GM21786 (cell line): ENCODE measurements around the gene AFF1.

Source experiments
- ATAC-seq: cut with Tn5 transposase; IDR thresholded peaks from one replicate; pipeline ENCODE4 v1.9.1; 2021; ENCODE audit not compliant: unreplicated experiment

The AFF1 gene

DNA sequence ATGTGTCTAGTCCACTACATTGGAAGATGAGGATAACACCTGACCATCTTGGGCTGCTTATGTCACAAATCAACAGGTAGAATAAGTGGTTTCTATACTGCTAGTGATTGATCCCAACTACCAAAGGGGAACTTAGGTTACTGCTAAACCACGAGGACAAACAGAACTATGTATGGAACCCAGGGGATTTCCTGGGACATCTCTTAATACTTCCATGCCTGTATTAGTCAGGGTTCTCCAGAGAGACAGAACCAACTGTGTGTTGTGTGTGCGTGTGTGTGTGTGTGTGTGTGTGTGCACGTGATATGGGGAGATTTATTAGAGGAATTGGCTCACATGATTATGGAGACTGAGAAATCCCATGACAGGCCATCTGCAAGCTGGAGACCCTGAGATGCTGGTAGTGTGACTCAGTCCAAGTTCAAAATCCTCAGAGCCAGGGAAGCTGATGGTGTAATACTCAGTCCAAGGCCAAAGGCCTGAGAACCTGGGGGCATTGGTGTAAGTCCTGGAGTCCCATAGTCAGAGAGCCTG, 16.2 kb upstream of the AFF1 start:
- ATAC-seq: no peak

DNA sequence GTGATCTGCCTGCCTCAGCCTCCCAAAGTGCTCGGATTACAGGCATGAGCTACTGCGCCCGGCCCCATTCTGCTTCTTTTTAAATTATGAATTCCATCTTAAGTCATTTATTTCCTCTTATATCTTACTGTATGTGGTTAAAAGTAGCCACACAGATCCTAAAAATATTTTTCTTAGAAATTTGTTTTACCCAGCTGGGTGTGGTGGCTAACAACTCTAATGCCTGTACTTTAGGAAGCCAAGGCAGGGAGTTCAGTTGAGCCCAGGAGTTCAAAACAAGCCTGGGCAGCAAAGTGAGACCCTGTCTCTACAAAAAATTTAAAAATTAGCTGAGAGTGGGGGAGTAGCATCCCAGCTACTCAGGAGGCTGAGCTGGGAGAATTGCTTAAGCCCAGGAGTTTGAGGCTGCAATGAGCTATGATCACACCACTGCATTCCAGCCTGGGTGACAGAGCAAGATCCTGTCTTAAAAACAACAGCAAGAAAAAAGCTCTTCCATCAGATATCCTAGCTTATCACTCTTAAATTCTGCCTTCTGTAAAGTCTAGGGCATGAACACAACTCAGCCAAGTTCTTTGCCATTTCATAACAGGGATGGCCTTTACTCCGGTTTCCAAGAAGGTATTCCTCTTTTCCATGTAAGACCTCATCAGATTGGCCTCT, 15.1 kb upstream of the AFF1 start:
- no peak for ATAC-seq

GRCh38 chr4:86921608-86922252, 13.1 kb upstream of the AFF1 start:
- no peak for ATAC-seq

DNA sequence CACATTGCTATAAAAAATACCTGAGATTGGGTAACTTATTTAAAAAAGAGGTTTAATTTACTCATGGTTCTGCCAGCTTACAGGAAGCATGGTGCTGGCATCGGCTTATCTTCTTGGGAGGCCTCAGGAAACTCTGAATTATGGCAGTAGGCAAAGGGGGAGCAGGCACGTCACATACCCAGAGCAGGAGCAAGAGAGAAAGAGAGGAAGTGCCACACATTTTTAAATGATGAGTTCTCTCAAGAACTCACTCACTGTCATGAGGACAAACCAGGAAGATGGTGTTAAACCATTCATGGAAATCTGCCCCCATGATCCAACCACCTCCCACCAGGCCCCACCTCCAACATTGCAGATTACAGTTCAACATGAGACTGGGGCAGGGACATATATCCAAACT, 10.0 kb upstream of the AFF1 start:
- no peak for ATAC-seq

DNA sequence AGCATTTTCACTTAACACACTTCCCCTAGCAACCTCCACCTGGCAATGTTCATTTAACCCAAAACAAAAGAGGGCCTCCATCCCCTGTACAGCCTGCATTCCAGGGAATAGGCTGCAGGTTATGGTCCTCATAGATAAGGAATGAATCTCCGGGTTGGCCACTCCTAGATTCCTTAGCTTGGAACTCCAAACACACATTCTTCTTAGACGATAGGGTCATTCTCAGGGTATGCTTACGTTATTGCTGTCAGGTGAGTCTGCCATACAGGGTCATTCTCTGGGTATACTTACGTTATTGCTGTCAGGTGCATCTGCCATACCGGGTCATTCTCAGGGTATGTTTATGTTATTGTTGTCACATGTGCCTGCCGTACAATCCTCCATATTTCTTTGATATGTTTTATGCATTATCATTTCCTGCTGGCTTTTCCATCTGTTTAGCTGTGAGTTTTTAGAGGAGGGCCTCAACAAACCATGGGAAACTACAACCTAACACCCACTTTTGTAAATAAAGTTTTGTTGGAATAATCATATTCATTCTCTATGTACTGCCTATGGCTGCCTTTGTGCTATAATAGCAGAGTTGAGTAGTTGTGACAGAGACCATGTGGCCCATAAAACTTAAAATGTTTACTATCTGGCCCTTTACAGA, 8.2 kb upstream of the AFF1 start:
- ATAC-seq: no peak

DNA sequence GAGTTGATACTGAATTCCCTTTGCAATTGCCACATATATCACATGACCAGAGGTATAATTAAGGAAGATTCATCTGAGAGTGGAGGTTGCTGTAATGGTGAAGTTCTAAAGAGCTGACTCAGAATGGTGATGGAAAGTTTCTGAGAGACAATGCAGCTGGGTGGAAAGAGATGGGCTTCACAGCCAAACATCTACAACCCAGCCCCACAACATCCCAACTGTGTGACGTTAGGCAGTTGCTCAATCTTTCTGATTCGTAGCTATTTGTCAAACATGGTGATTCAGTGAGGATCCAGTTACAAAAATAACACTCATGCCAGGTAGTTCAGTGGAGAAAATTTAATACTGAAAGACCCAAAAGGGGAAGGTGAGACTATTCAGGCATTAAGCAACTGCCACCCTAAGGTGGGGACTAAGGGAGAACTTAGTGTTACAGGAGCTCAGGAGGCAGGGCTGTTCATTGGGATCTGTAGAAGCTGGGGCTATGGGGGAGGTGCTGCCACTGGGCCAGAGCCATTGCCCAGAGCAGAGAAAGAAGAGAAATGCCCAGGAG, 6.9 kb upstream of the AFF1 start:
- no peak for ATAC-seq

GRCh38 chr4:86928400-86929255, 6.2 kb upstream of the AFF1 start:
- ATAC-seq: no peak

GRCh38 chr4:86934147-86934770, 552 bp upstream of the AFF1 start:
- no peak for ATAC-seq

DNA sequence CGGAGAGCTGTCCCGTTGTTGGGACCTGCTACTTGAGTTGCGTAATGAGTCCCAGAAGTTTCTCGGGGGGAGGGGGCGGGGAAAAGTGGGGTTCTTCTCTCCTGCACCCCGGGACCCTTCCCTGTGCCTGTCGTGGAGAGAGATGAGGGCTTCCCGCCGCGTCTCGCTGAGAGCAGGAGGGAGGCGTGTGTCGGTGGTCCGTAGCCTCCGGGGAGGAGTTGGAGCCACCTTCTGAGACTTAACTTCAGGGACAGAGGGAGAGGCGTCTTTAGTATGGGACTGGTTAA, 698 bp downstream of the AFF1 start:
- ATAC-seq: peak; percentile 0

DNA sequence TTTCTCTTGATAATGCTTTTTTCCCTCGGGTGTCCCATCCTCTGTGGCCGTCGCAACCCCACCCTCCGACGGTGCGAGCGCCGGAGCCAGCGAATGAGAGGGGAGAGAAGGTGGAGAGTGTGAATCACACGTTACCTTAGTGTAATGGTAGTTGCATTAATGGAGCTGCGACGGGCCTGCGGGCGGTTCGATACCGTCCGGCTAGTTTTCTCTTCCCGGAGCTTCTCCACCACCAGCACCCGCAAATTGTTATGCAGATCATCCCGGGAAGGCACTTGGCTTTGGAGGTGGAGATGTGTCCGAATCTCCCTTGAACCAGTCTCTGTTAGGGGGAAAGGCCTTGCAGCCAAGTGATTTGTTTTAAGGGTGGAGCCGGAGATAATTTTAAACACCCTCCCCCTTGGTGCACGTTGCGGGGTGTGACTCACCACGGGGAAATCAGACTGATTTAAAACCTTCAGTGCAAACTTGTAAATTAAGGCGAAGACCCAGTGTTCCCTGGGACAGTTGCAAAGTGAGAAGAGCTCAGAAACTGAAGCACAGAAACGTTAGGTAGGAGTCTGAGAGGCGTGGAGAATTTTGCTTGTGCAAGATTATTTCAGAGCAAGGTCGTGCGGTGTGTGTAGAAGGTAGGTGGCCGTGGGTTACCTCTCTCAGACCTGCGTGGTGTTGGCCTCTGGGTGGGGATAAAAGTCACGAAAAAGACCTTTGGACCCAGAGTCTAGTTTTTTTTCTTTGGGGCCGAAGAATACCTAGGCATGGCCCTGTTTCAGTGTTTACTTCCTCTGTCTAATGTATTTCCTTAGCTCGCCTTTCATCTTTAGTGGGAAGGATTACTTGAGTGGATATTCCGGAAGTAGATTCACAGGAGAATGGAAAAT, 1.3 kb downstream of the AFF1 start:
- ATAC-seq: peak; percentile 37

DNA sequence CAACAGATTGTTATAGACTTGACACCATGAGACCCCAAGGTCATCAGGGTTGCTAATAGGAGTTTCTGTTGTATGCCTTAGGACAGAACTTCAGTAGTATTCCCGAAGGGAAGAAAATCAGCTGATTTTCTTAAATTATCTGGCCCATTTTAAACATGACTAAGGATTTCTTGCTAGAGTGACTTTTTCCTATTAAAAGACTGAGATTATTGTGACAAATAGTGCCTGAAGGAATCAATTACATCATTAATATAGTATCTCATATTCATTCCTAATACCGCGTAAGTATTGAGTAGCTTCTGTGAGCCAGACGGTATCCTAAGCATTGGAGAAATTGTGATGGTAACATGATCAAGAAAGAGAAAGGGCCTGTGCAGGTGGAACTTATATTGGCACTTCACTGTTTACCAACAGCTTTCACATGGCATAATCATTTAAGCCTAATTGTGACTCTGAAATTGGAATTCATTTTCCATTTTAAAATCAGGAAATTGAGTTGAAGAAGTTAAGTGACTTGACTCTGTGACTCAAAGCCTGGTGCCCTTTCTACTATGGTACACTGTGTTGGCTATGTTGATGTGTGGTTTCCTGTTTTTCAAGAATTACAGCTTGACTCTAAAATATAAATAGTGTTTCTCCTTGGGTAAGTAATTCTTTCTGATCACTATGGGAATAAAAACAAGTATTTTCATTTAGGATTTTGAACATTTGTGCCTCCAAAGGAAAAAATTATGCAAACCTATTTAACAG, 4.1 kb downstream of the AFF1 start:
- no peak for ATAC-seq

- ATAC-seq: peak; percentile 55
Observed at GRCh38 chr4:86939729-86940575, 5.1 kb downstream of the AFF1 start.

DNA sequence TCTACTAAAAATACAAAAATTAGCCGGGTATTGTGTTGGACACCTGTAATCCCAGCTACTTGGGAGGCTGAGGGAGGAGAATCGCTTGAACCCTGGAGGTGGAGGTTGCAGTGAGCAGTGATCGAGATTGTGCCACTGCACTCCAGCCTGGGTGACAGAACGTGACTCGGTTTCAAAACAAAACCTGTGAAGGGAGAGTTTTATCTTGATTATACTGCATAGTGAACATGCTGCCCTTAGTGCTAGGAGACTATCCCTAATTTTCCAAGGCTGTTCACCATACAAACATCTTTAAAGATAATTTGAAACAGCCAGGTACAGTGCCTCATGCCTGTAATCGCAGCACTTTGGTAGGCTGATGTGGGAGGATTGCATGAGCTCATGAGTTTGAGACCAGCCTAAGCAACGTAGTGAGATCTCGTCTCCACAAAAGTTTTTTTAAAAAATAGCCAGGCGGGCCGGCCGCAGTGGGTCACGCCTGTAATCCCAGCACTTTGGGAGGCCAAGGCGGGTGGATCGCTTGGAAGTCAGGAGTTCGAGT, 6.2 kb downstream of the AFF1 start:
- no peak for ATAC-seq

DNA sequence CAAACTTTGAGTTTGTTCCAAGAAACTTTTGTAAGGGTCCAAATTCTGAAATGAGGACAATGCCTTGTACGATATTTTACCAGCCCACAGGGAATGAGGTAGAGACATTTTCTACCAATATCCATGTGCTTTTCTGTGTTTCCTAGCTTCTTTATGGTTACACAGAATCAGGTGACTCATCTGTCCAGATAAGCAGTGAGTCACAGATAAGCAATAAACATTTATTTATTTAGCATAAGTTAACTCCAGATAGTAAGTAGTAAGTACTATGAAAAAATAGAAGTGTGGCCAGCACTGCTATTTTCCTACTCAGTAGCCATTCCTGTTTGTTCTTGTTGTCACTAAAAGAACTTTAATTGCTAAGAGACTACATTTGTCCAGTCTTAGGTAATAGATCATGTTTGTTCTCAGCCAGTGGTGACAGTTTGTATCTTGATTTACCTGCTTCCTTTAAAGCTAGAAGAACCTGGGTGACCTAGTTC, 7.4 kb downstream of the AFF1 start:
- ATAC-seq: no peak

GRCh38 chr4:86944964-86945781, 10.4 kb downstream of the AFF1 start:
- ATAC-seq: no peak

GRCh38 chr4:86946868-86947500, 12.2 kb downstream of the AFF1 start:
- no peak for ATAC-seq
